Bronchial epithelial cell (primary cell): ENCODE data around the gene CASK. TPM values are rescaled to one million over a fixed set of nuclear protein-coding genes. Genes with fewer than 3 reads are reported as not detected.

ENCODE experiments used
- DNase-seq: peaks from one replicate; pipeline ENCODE4 v3.0.0-alpha.2; 2010; ENCODE audit warnings: low read depth
- FAIRE-seq: peaks from 2 replicates; lab custom pipeline; 2011; peaks lifted over from hg19 to GRCh38; lab: Jason Lieb, UNC
- H3K27me3 ChIP-seq: 2 replicates; pipeline ENCODE4 v1.5.1; 2011; ENCODE audit warnings: low read length; ENCODE audit not compliant: control insufficient read depth, insufficient read depth
- H3K36me3 ChIP-seq: 2 replicates; pipeline ENCODE4 v1.5.1; 2011; ENCODE audit warnings: low read length; ENCODE audit not compliant: control insufficient read depth, insufficient read depth
- H3K4me3 ChIP-seq: 2 replicates; pipeline ENCODE4 v1.5.1; 2011; ENCODE audit warnings: mild to moderate bottlenecking, low read depth, low read length, control low read depth
- CTCF ChIP-seq: IDR thresholded peaks from 2 replicates; pipeline ENCODE4 v1.5.1; 2011; ENCODE audit warnings: mild to moderate bottlenecking, moderate library complexity, low read length, control low read depth, inconsistent platforms; ENCODE audit not compliant: insufficient read depth, severe bottlenecking
- total RNA-seq: library from RNA; depleted of rRNA; stranded (reverse); fragments of >200 nt; gene quantifications from 2 replicates; pipeline ENCODE4 v1.2.1, GENCODE V29; 2014

CASK gene
- total RNA-seq, 1 donor from 2014 or later: 141 TPM

DNA sequence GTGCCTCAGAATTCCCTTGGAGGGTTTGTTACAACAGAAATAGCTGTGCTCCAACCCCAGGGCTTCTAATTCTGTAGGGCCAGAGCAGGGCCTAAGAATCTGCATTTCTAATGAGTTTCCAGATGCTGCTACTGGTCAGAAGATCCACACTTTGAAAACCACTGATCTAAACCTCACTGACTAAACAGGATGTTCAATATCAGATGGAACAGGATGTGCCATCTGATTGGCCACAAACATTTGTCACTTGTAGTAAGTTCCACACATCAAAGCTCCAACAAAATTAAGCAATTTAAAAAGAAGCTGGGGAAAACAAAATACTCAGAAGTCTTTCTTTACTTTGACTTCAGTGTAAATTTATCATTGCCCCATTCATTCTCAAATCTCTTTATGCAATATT lies 14.3 kb downstream of the CASK start:
- no peak for TF ChIP-seq CTCF
- Histone ChIP-seq H3K36me3 (no peaks in the 10 kb centered on the region), H3K4me3 (no peak overlapping the region), H3K27me3 (no peaks in the 10 kb centered on the region)
- no peak for DNase-seq
- no peak for FAIRE-seq

GRCh38 chrX:41906515-41907187 lies 16.7 kb downstream of the CASK start:
- H3K36me3 ChIP-seq: no peaks in the 10 kb centered on the region
- no peak for TF ChIP-seq CTCF
- H3K27me3 ChIP-seq: no peaks in the 10 kb centered on the region
- DNase-seq (peak; percentile 67), FAIRE-seq (no peak)
- no peak overlapping the region for H3K4me3 ChIP-seq

GRCh38 chrX:41903544-41903943 lies 19.8 kb downstream of the CASK start:
- H3K4me3 ChIP-seq: no peak overlapping the region
- no peak for TF ChIP-seq CTCF
- H3K36me3 ChIP-seq: no peaks in the 10 kb centered on the region
- H3K27me3 ChIP-seq: no peaks in the 10 kb centered on the region
- DNase-seq: no peak
- no peak for FAIRE-seq

DNA sequence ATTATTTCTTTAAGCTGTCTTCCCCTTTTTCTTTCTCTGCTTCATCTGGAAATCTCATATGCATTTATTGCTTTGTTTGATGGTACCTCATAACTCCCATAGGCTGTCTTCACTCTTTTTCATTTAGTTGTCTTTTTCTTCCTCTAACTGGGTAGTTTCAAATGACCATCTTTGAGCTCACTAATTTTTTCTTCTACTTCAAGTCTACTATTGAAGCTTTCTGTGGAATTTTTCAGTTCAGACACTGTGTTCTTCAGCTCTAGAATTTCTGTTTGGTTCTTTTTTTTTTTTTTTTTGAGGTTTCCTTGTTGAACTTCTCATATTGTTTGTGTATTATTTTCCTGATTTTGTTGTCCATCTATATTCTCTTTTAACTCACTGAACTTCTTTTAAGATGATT lies 23.0 kb downstream of the CASK start:
- no peak for FAIRE-seq
- no peak for TF ChIP-seq CTCF
- no peak for DNase-seq
- no peaks in the 10 kb centered on the region for H3K36me3 ChIP-seq
- no peak overlapping the region for H3K4me3 ChIP-seq
- no peaks in the 10 kb centered on the region for H3K27me3 ChIP-seq

DNA sequence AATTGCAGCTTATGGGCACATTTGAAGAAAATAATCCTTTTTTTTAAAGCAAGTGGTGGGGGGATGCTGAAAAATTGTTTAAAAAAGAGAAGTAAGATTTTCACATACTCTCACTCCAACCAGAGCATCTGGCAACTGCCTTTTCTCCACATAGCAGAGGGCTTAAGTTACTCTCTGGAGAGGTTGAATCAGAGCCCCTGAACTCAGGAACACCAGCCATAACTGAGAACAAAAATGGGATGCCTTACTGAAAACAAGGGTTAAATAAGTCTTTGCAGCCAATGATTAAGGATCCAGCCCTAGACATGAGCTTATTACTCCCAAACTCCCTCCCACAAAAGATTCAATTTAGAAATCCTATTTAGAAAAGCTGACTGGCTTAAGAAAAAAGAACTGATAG lies 27.5 kb downstream of the CASK start:
- H3K27me3 ChIP-seq: no peaks in the 10 kb centered on the region
- no peak for TF ChIP-seq CTCF
- DNase-seq (no peak), FAIRE-seq (no peak)
- no peak overlapping the region for H3K4me3 ChIP-seq
- H3K36me3 ChIP-seq: no peaks in the 10 kb centered on the region

DNA sequence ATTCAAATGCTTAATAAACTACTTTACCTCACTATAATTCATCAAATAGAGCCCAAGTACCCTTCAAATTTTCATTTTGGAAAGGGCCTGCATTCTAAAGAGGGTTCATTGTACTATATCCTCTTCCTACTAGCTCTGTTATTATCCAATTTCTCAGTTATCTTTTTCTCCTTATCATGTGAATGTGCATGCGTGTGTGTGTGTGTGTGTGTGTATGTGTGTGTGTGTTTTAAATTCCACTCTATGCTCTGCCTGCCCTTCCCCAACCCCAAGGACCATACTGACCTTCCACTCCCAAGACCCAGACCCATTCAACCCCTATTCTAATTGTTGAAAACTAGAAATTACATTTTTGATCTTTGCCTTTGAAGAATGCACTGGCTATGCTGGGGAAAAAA lies 33.3 kb downstream of the CASK start:
- Histone ChIP-seq H3K36me3 (no peaks in the 10 kb centered on the region), H3K27me3 (no peaks in the 10 kb centered on the region), H3K4me3 (no peak overlapping the region)
- no peak for DNase-seq
- TF ChIP-seq CTCF: no peak
- no peak for FAIRE-seq
